Cardiac fibroblast (primary cell): ENCODE measurements around the gene DIS3L2.

Source experiments
- DNase-seq, 2 donors: peaks; one replicate each; pipeline versions ENCODE4 v3.0.0 to v3.0.0-alpha.2; 2010; ENCODE audit warnings: low read depth in 2 of 2
- H3K4me3 ChIP-seq, 2 donors: replicated peaks in 1 of 2; 1 replicate in 1 of 2; 2 replicates in 1 of 2; pipeline ENCODE4 v1.5.1; 2011; ENCODE audit warnings: low read depth in 2 of 2, low read length in 2 of 2, mild to moderate bottlenecking in 2 of 2, moderate library complexity in 1 of 2
- TF ChIP-seq, protein P1 (sequence below): IDR thresholded peaks from one replicate; pipeline ENCODE4 v1.5.1; 2011; ENCODE audit warnings: low read depth, mild to moderate bottlenecking, low read length, inconsistent platforms

Gene DIS3L2

GRCh38 chr2:232315923-232316299 is 354.4 kb downstream of the DIS3L2 start:
- no peak overlapping the region for H3K4me3 ChIP-seq
- TF ChIP-seq, protein P1, sequence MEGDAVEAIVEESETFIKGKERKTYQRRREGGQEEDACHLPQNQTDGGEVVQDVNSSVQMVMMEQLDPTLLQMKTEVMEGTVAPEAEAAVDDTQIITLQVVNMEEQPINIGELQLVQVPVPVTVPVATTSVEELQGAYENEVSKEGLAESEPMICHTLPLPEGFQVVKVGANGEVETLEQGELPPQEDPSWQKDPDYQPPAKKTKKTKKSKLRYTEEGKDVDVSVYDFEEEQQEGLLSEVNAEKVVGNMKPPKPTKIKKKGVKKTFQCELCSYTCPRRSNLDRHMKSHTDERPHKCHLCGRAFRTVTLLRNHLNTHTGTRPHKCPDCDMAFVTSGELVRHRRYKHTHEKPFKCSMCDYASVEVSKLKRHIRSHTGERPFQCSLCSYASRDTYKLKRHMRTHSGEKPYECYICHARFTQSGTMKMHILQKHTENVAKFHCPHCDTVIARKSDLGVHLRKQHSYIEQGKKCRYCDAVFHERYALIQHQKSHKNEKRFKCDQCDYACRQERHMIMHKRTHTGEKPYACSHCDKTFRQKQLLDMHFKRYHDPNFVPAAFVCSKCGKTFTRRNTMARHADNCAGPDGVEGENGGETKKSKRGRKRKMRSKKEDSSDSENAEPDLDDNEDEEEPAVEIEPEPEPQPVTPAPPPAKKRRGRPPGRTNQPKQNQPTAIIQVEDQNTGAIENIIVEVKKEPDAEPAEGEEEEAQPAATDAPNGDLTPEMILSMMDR, result no peak
- DNase-seq, result no peak

DNA sequence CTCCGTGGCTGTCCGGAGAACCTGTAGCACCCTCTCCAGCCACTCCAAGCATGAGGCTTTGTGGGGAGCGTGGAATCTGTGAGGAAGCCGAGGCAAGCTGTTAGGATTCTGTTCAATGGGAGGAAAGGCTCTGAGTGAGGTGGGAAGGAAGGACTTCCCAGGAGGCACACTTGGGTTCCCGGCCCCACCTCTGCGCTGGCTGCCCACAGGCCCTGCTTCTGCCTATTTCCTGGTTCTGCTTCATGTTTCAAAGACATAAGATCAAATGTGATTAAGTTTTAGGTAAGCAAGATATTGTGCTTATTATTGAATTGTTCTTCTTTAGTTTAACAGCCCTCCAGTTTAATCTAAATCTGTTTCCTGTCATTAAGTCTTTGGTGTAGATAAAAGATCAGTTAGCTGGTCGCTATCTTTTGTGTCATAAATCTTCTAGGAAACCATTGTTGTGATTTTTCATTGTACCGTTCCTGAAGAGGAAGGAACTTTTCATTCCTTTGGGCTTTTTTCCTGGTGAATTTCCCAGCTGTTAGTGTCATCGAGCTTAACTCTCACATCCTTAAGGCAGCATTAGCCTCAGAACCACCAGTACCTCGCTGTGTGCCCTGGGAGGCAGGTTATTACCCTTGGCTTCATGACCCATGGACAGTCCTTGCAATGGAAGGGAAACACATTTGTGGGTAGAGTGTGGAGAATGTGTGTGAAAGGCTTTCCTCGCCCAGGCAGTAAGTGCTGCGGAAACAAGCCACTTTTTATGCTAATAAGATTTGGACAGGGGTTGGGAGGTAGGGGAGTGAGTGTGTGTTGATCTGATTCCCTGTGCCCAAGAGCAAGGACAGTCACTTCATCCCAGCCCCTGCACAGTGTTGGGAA is 355.2 kb downstream of the DIS3L2 start:
- TF ChIP-seq, protein P1, result no peak
- no peak for DNase-seq
- H3K4me3 ChIP-seq, result no peak overlapping the region

- no peak overlapping the region for H3K4me3 ChIP-seq
- DNase-seq, result no peak
- TF ChIP-seq, protein P1, result no peak
Measured at GRCh38 chr2:232318169-232318855, 356.8 kb downstream of the DIS3L2 start.

GRCh38 chr2:232319067-232319802 is 357.7 kb downstream of the DIS3L2 start:
- no peak for DNase-seq
- TF ChIP-seq, protein P1, result no peak

GRCh38 chr2:232319803-232320442 is 358.4 kb downstream of the DIS3L2 start:
- DNase-seq, result no peak

More at GRCh38 chr2:232319067-232319802, 357.7 kb downstream of the DIS3L2 start:
- no peak overlapping the region for H3K4me3 ChIP-seq

GRCh38 chr2:232320443-232320803 is 358.9 kb downstream of the DIS3L2 start:
- DNase-seq, result no peak
- no peak overlapping the region for H3K4me3 ChIP-seq
- TF ChIP-seq, protein P1, result no peak

More at GRCh38 chr2:232319803-232320442, 358.4 kb downstream of the DIS3L2 start:
- TF ChIP-seq, protein P1, result no peak
- H3K4me3 ChIP-seq, result no peak overlapping the region
